HFF-Myc (cell line): ENCODE measurements around the gene EIF4E2.

Experiments
- DNase-seq: peaks from one replicate; pipeline ENCODE4 v3.0.0-alpha.2; 2011; ENCODE audit warnings: low read depth; ENCODE audit errors: extremely low read depth
- H3K4me3 ChIP-seq: replicated peaks from 2 replicates; pipeline ENCODE4 v1.5.1; 2011; ENCODE audit warnings: low read depth, mild to moderate bottlenecking, control low read depth, low read length
- CTCF ChIP-seq: IDR thresholded peaks from 2 replicates; pipeline ENCODE4 v1.5.1; 2012; ENCODE audit warnings: mild to moderate bottlenecking, low read depth, low read length, control low read depth; ENCODE audit errors: missing control alignments

EIF4E2 gene

GRCh38 chr2:232515639-232516038 is 34.9 kb upstream of the EIF4E2 start:
- TF ChIP-seq CTCF = no peak

GRCh38 chr2:232516551-232516950 is 33.9 kb upstream of the EIF4E2 start:
- H3K4me3 ChIP-seq = no peak overlapping the region
- TF ChIP-seq CTCF = no peak
- DNase-seq = no peak

More at GRCh38 chr2:232515639-232516038, 34.9 kb upstream of the EIF4E2 start:
- H3K4me3 ChIP-seq = no peak overlapping the region
- DNase-seq = no peak

DNA sequence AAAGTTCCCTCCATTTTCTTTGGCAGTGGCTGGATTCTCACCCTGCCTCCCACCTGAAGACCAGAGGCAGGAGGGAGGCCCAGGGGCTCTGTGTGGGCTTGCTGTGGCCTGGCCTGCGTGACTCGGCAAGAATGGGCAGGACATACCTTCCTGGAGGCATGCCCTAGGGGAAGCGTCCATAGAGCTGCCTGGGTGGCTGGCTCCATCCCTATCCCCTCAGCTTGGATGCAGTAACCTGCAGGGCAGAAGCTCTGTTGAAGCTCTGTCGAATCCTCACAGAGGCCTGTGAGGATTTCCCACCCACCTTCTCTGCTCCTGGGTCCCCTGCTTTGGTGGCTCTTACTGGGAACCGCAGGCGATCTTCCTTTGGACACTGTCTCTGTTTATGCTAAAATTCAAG is 31.6 kb upstream of the EIF4E2 start:
- no peak for DNase-seq
- no peak for TF ChIP-seq CTCF

GRCh38 chr2:232519581-232520438 is 30.7 kb upstream of the EIF4E2 start, which contains the start of gene PRSS56:
TSS of gene PRSS56 (plus strand) at chr2:232520388. CDS start at chr2:232520599, 211 bp downstream.
- H3K4me3 ChIP-seq = no peak within 1 kb of the TSS
- DNase-seq = no peak
- TF ChIP-seq CTCF = no peak

More for the DNA sequence above, 31.6 kb upstream of the EIF4E2 start:
- no peak overlapping the region for H3K4me3 ChIP-seq

DNA sequence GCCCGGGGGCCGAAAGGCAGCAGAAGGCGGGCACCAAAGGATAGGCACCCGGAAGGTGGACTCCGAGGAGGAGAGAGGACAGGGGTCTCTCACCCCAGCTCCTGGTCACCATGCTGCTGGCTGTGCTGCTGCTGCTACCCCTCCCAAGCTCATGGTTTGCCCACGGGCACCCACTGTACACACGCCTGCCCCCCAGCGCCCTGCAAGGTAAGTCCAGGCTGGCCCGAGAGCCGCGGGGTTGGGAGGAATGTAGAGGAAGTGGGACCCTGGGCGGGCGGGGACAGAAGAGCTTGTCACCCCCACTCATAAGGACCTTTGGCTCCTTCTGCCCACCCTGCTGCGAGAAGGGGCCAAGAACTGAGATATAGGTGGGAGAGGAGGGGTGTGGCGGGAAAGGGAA is 30.0 kb upstream of the EIF4E2 start:
- no peak for TF ChIP-seq CTCF
- H3K4me3 ChIP-seq = no peak overlapping the region
- no peak for DNase-seq

DNA sequence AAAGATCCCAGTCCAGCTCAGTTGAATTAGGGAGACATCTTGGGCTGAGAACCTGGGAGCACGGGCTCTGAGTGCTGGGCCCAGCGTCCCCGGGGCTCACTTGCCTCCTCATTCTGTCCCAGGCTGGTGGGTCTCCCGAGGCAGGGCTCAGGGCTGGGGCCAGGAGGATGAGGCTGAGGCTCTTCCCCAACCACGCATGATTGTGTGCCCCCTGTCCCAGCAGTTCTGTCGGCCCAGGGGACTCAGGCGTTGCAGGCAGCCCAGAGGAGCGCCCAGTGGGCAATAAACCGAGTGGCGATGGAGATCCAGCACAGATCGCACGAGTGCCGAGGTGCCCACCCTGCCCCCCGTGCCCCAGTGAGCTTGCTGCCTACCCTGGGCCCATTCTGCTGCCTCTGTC is 29.4 kb upstream of the EIF4E2 start:
- TF ChIP-seq CTCF = no peak
- no peak overlapping the region for H3K4me3 ChIP-seq
- no peak for DNase-seq
